ENCODE results near the gene ZNF282. TPM values are rescaled to one million over a fixed set of nuclear protein-coding genes. Genes with fewer than 3 reads are reported as not detected.

Gene ZNF282
- total RNA-seq, 2 experiments from 2014 or later: 29.3 to 29.7 TPM

GRCh38 chr7:149166630-149167352, 28.6 kb upstream of the ZNF282 start:
- no peak for DNase-seq
- intact Hi-C loops (cut with micrococcal nuclease): no loop called here
- Mint-ChIP-seq H3K36me3 (ENCODE audit: low read depth) (peaks cover 35% of the 10 kb centered on the region), H3K9me3 (no peaks in the 10 kb centered on the region), H3K27me3 (no peaks in the 10 kb centered on the region), H3K4me1 (ENCODE audit: low read depth) (peaks cover 6% of the 10 kb centered on the region), H3K27ac (peak overlapping the region; percentile 37), H3K4me3 (no peak overlapping the region)
- TF ChIP-seq, protein P1, sequence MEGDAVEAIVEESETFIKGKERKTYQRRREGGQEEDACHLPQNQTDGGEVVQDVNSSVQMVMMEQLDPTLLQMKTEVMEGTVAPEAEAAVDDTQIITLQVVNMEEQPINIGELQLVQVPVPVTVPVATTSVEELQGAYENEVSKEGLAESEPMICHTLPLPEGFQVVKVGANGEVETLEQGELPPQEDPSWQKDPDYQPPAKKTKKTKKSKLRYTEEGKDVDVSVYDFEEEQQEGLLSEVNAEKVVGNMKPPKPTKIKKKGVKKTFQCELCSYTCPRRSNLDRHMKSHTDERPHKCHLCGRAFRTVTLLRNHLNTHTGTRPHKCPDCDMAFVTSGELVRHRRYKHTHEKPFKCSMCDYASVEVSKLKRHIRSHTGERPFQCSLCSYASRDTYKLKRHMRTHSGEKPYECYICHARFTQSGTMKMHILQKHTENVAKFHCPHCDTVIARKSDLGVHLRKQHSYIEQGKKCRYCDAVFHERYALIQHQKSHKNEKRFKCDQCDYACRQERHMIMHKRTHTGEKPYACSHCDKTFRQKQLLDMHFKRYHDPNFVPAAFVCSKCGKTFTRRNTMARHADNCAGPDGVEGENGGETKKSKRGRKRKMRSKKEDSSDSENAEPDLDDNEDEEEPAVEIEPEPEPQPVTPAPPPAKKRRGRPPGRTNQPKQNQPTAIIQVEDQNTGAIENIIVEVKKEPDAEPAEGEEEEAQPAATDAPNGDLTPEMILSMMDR (IDR thresholded peaks at IDR 0.05): no peak
- ATAC-seq: no peak
- ChIA-PET CTCF (interaction anchor here (0.7 to 2.1 kb wide), 5 partner anchors 16 to 29 kb away, joined by 3 to 5 read pairs (median 5); partner anchors contain the start of genes ZNF282 and ZNF398), POLR2A (interaction anchor here (1.1 kb wide), 2 partner anchors 19 to 24 kb away, joined by 4 read pairs; partner anchors contain the start of gene ZNF398)

GRCh38 chr7:149171892-149172533, 23.3 kb upstream of the ZNF282 start:
- H3K27ac Mint-ChIP-seq: peak overlapping the region; percentile 10

GRCh38 chr7:149172534-149172920, 22.8 kb upstream of the ZNF282 start:
- no peak for DNase-seq
- no peak for ATAC-seq
- Mint-ChIP-seq H3K9me3 (no peaks in the 10 kb centered on the region), H3K4me1 (ENCODE audit: low read depth) (no peaks in the 10 kb centered on the region), H3K27me3 (no peaks in the 10 kb centered on the region), H3K4me3 (no peak overlapping the region), H3K36me3 (ENCODE audit: low read depth) (peaks cover 15% of the 10 kb centered on the region), H3K27ac (peak overlapping the region; percentile 10)
- intact Hi-C loops (cut with micrococcal nuclease): no loop called here
- ChIA-PET CTCF (no interaction called here), POLR2A (no interaction called here)
- TF ChIP-seq, protein P1 (IDR thresholded peaks at IDR 0.05): no peak

More at GRCh38 chr7:149171892-149172533, 23.3 kb upstream of the ZNF282 start:
- Mint-ChIP-seq H3K27me3 (no peaks in the 10 kb centered on the region), H3K4me3 (no peak overlapping the region), H3K36me3 (ENCODE audit: low read depth) (peaks cover 17% of the 10 kb centered on the region), H3K4me1 (ENCODE audit: low read depth) (no peaks in the 10 kb centered on the region), H3K9me3 (no peaks in the 10 kb centered on the region)
- no peak for DNase-seq
- TF ChIP-seq, protein P1 (IDR thresholded peaks at IDR 0.05): no peak
- CTCF ChIA-PET: no interaction called here
- POLR2A ChIA-PET: no interaction called here
- no peak for ATAC-seq
- intact Hi-C loops (cut with micrococcal nuclease): no loop called here

GRCh38 chr7:149175150-149175549, 20.2 kb upstream of the ZNF282 start:
- Mint-ChIP-seq H3K9me3 (no peaks in the 10 kb centered on the region), H3K36me3 (ENCODE audit: low read depth) (peaks cover 22% of the 10 kb centered on the region), H3K4me1 (ENCODE audit: low read depth) (no peaks in the 10 kb centered on the region), H3K4me3 (no peak overlapping the region), H3K27ac (peak overlapping the region; percentile 34), H3K27me3 (no peaks in the 10 kb centered on the region)
- no peak for DNase-seq
- CTCF ChIA-PET: interaction anchor here (1.0 kb wide), 1 partner anchor 28 kb away, joined by 3 read pairs; no protein-coding TSS in a partner anchor
- intact Hi-C loops (cut with micrococcal nuclease): no loop called here
- ATAC-seq: no peak
- POLR2A ChIA-PET: interaction anchor here (1.2 to 1.5 kb wide), 2 partner anchors 20 to 49 kb away, joined by 3 read pairs; partner anchors contain the start of genes ZNF282 and ZNF425
- TF ChIP-seq, protein P1 (IDR thresholded peaks at IDR 0.05): no peak

GRCh38 chr7:149179241-149179640, 16.1 kb upstream of the ZNF282 start:
- intact Hi-C loops (cut with micrococcal nuclease): no loop called here
- ChIA-PET POLR2A (interaction anchor here (1.2 kb wide), 1 partner anchor 11 kb away, joined by 3 read pairs; no protein-coding TSS in a partner anchor), CTCF (no interaction called here)
- Mint-ChIP-seq H3K36me3 (ENCODE audit: low read depth) (peaks cover 24% of the 10 kb centered on the region), H3K4me3 (no peak overlapping the region), H3K27me3 (no peaks in the 10 kb centered on the region), H3K27ac (no peak overlapping the region), H3K4me1 (ENCODE audit: low read depth) (no peaks in the 10 kb centered on the region), H3K9me3 (no peaks in the 10 kb centered on the region)
- DNase-seq (no peak), ATAC-seq (no peak)
- TF ChIP-seq, protein P1 (IDR thresholded peaks at IDR 0.05): no peak

All from activated CD8-positive, alpha-beta T cell treated with anti-CD3 and anti-CD28 coated beads for 36 hours (primary cell).